Hematopoietic multipotent progenitor cell treated with erythropoietin and hydrocortisone succinate and interleukin-3 and kit ligand, for 6 days (in vitro differentiated cells): Measurements from ENCODE around the gene C1orf116.
"Not testable (repeated sequence)": the region's sequence is repeated elsewhere in the genome, so short reads cannot be mapped to it uniquely, and the experiment has no call there.

Experiments used
- DNase-seq: peaks from one replicate; pipeline ENCODE4 v3.0.0-alpha.2; 2015

Gene C1orf116

GRCh38 chr1:207058878-207059867 lies 26.6 kb upstream of the C1orf116 start:
- DNase-seq: peak; percentile 28

GRCh38 chr1:207058252-207058651 lies 25.7 kb upstream of the C1orf116 start:
- no peak for DNase-seq

GRCh38 chr1:207056673-207057072 lies 24.1 kb upstream of the C1orf116 start:
- DNase-seq: no peak

- no peak for DNase-seq
These were observed 22.9 kb upstream of the C1orf116 start for GRCh38 chr1:207055386-207056001.

GRCh38 chr1:207054491-207054890 lies 21.9 kb upstream of the C1orf116 start:
- DNase-seq: no peak

GRCh38 chr1:207052911-207053769 lies 20.6 kb upstream of the C1orf116 start, which contains the start of gene PFKFB2:
Gene PFKFB2, plus strand, starts transcription at chr1:207053275. Its CDS starts 1,443 bp downstream, at chr1:207054718.
- DNase-seq: peak; percentile 96

- peak; percentile 27 for DNase-seq
These were observed 18.8 kb upstream of the C1orf116 start, which contains the start of gene YOD1 for GRCh38 chr1:207051191-207051943. Gene YOD1, minus strand, starts transcription at chr1:207051208. Its CDS starts 178 bp downstream, at chr1:207051030.

GRCh38 chr1:207050480-207051190 lies 18.1 kb upstream of the C1orf116 start:
- peak; percentile 96 for DNase-seq

GRCh38 chr1:207049974-207050391 lies 17.4 kb upstream of the C1orf116 start:
- DNase-seq: peak; percentile 90

GRCh38 chr1:207049514-207049913 lies 17.0 kb upstream of the C1orf116 start:
- no peak for DNase-seq

GRCh38 chr1:207049054-207049453 lies 16.5 kb upstream of the C1orf116 start:
- no peak for DNase-seq

- DNase-seq: no peak
These were observed 15.5 kb upstream of the C1orf116 start for GRCh38 chr1:207048041-207048440.

- DNase-seq: no peak
These were observed 14.9 kb upstream of the C1orf116 start for GRCh38 chr1:207047505-207047904.

- DNase-seq: no peak
These were observed 12.9 kb upstream of the C1orf116 start for GRCh38 chr1:207045453-207045852.

- DNase-seq: not testable (repeated sequence)
These were observed 8.8 kb upstream of the C1orf116 start for GRCh38 chr1:207041397-207041796.

- no peak for DNase-seq
These were observed 7.6 kb upstream of the C1orf116 start for GRCh38 chr1:207040181-207040533.

GRCh38 chr1:207039380-207040180 lies 7.0 kb upstream of the C1orf116 start:
- DNase-seq: no peak

GRCh38 chr1:207036865-207037264 lies 4.3 kb upstream of the C1orf116 start:
- no peak for DNase-seq

- no peak for DNase-seq
These were observed 3.5 kb upstream of the C1orf116 start for GRCh38 chr1:207035877-207036551.

- DNase-seq: no peak
These were observed 2.4 kb upstream of the C1orf116 start for GRCh38 chr1:207034998-207035397.
